ENCODE data around the gene FAM187B.

The FAM187B gene

DNA sequence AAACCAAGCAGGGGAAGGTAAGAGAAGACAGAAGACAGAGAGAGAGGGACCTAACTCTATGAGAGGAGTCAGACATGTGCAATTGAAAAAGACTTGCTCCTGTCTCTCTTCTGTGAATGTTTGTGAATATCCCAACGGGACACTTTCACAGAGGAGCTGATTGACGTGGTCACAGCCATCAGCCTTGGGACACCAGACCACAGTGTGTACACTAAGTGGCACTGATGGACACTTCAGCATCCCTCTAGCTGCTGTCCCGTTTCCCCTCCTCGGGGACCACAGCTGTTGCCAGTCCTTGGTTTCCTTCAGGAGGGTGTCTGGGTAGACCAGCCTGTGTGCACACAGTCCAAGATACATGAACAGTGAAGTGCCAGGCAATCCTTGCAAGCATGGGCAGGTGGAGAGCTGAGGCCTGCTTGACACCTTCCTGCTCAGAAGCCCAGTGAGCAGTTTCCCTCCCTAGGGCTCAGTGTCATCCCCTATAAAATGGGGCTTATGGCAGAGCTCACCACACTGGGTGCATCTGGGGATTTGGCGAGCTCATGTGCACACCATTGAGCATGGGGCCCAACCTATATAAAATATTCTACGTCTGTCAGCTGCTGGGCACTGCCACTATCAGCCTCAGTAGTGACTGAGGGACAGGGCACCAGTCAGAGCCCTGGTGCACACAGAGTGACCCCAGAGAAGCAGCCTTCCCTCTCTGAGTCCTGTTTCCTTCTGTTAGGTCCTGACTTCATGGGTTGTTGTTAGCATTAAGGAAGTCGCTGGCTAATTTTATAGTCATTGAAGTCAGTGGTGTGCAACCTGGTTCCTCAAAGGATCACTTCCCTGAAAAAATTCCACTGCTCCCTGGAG, 36.0 kb upstream of the FAM187B start:
- DNase-seq: no peak

DNA sequence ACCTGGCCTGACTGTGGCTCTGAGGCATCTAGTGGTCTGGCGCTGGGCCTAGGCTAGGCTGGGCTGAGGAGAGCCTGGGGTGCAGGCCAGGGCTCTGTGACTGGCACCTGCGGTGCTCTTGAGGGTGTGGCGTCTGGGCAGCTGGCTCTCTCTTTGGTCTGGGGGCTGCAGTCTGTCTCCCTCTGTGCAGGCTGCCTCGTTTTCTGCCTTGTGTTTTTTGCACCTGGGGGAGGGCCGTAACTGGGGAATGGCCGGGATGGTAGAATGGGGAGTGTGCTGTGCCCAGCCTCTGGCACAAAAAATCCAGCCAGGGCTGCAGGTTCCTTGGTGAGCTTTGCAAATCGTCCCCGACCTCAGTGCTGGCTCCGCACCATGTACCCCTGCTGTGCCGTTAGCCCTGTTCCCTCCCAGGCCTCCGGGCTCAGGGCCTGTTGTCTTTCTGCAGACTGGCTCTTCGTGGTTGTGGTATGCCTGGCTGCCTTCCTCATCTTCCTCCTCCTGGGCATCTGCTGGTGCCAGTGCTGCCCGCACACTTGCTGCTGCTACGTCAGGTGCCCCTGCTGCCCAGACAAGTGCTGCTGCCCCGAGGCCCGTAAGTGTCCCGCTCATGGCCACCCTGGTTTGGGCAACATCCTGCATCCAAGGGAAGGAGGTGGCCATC, 33.7 kb upstream of the FAM187B start:
- DNase-seq: peak in 1 of 51 donors; percentile 10

DNA sequence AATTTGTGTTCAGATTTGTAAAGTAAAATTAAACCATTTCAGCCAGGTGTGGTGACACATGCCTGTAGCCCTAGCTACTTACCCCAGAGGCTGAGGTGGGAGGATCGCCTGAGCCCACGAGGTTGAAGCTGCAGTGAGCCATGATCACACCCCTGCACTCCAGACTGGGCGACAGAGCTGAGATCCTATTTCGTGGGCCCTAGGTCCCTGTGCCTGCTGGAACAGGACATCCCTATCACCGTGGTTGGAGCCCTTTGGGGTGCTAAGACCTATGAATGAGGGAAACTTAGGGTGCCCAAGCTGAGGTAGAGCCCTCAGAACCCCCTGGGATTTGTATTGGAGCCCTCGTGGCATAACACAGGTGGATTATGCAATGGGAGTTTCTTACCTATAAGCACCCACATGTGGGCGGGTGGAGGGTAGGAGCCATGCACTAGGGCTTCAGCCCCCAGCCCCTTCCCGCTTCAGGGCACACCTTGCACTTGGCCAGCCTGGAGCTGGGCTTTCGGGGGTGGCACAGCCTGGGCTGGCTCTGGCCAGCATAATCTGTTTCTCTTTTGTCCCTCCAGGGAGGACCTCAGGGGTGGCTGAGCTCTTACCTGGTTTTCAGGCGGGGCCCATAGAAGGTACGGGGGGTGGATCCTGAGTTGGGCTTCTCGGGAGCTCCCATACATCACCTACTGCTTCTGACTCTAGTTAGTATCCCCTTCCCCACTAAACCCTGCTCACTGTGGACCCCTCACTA, 33.0 kb upstream of the FAM187B start:
- DNase-seq: no peak

DNA sequence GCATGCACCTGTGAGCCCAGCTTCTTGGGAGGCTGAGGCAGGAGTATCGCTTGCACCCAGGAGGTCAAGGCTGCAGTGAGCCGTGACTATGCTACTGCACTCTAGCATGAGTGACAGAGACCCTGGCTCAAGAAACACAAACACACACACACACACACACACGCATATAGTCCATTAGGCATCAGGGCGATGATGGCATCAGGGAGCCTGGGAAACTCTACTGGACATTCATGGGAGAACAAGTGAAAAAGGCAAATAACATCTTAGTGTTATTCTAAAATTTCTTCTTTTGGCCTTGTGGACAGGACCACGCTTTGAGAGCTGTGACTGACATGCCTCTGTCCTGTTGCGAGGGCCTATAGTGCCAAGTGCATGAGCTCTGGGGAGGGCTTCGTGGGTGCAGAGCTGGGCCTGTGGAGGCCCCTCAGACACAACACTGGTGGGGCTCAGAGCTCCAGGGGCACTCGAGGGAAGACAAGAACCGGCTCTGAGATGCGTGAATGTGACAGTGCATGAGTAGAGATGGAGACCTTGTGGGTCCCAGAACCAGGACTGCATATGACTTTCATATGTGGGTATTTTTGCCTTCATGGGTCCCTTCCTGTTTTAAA, 32.3 kb upstream of the FAM187B start:
- no peak for DNase-seq

DNA sequence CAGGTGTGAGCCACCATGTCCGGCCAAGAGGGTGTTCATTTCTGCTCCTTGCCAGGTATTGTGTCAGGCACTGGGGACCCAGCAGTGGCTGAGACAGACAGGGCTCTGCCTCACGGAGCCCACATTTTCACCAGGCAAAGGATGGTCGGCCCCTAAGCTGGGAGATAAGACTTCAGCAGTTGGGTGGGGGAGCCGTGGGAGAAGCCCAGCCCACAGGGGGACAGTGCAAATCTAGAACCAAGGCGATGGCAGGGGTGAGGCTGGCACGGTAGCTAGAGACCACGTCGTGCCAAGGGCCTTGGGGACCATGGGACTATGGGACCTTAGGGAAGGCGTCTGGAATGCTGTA, 28.5 kb upstream of the FAM187B start:
- no peak for DNase-seq

DNA sequence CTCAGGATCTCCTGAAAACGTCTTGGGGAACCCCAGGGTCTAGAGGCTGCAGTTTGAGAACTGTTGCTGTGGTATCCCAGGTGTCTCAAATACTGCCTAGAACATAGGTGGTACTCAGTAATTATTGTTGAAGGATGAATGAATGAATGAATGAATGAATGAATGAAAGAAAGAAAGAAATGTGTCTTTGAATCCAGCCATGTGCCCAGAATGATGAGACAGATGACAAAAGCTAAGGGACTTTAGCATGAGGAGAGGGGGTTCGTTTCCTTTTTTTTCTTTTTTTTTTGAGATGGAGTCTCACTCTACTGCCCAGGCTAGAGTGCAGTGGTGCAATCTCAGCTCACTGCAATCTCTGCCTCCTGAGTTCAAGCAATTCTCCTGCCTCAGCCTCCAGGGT, 28.0 kb upstream of the FAM187B start:
- DNase-seq: no peak

DNA sequence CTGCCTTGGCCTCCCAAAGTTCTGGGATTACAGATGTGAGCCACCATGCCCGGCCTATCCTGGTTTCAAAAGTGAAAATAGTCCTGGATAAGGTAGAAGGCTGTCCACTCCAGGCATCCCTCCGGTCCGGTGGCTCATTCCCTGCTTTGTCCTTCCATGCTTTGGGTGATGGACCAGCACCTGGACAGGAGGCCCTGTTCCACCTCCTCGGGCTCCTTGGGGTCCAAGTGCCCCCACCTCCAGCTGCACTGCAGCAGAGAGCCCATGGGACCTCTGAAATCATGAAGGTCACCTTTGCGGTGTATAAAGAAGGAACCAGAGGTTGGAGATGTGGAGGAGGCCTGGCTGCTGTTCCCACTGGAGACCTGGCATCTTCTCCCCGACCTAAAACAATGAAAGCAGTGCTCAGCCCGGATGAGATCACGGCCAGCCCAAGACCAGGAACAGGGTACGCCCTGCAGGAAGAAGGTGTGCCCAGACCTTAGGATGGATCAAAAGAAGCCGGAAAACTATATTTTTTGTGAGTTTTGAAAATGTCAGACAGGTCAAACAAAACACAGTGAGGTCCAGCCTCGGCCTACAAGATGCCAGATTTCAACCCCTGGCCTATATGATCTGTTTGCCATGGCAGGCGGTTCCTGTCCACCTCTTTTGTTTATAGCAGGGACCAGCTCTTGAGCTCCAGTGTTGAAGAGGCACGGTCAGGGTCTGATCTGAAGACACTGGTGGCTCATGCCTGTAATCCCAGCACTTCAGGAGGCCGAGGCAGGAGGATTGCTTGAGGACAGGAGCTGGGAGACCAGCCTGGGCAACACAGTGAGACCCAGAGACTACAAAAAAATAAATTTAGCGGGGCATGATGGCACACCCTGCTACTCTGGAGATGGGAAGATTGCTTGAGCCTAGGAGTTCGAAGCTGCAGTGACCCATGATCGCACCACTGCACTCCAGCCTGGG, 26.1 kb upstream of the FAM187B start:
- no peak for DNase-seq

DNA sequence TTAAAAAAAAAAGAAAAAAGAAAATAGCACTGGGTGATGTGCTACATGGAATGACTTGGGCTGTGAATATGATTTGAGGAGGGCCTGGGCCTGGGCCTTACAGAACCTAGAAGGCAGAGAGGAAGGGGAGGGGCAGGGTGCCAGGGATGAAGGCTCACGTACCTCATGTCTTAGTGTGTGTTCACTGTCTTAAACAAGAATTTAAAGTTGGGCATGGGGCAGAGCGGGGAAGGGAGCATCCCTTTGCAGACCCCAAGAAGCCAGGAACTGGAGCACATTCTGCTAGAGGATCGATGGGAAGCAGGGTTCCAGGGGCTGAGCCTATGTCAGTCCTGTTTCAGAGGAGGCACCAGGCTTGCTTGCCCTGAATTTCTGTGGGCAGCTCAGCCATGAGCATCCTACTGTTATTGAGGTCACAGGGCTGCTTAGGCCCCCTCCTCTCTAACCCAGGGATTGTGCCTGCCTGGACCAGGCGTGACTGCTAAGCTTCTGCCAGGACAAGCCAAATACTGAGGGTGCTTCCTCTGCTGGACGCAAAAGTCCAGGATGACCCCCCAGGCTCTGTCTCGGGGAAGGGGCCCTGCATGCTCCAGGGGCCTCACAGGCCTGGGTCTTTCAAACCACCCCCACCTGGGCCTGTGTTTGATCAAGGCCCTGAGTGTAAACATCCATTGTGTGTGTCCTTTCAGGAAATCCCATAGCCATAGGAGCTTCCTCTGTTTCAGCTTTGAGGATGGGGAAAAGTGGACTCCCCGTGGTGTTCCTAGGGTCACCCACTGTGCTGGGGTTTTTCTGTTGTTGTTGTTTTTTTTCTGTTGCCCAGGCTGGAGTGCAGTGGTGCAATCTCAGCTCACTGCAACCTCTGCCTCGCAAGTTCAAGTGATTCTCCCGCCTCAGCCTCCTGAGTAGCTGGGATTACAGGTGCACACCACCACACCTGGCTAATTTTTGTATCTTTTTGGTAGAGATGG, 25.1 kb upstream of the FAM187B start:
- no peak for DNase-seq

DNA sequence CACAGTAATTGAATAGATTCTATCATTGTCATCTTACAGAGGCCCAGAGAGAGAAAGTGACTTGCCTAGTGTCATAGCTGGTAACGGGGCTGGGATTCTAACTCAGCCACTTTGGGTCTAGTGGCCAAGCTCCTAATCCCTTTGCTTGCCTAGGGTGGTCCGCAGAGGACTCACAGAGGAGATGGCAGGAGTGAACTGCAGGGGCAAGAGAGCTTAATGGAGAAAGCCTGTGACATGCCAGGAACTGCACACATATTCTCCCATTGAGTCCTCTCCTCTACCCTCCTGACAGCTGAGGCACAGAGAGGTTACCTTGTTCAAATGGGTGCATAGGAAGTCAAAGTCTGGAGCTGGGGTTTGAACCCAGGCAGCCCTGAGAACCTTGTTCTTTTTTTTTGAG, 22.9 kb upstream of the FAM187B start:
- DNase-seq: no peak

DNA sequence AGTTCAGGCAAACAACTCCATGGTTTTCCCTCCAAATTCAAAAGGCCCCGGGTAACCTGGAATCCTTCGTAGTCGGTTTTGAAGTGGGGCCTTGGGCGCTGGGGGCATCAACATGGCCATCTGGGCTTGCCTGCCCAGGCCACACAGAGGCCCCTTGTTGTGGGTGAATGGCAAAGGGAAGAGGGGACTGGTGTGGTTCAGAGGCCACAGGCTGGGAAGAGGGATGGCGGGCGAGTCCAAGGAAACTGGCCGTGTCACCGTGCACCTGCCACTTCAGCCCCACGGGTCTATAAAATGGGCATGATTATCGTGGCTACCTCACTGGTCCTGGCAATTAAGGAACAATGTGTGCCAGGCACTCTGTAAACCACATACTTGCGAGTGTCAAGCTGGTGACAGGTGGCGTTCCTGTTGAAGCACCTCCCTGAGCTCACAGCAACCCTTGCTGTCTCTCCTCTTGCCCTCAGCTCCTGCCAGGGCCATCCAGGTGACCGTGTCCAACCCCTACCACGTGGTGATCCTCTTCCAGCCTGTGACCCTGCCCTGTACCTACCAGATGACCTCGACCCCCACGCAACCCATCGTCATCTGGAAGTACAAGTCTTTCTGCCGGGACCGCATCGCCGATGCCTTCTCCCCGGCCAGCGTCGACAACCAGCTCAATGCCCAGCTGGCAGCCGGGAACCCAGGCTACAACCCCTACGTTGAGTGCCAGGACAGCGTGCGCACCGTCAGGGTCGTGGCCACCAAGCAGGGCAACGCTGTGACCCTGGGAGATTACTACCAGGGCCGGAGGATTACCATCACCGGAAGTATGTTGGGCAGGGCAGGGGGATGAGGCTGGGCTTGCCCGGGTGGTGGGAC, 21.5 kb upstream of the FAM187B start:
- DNase-seq: no peak

DNA sequence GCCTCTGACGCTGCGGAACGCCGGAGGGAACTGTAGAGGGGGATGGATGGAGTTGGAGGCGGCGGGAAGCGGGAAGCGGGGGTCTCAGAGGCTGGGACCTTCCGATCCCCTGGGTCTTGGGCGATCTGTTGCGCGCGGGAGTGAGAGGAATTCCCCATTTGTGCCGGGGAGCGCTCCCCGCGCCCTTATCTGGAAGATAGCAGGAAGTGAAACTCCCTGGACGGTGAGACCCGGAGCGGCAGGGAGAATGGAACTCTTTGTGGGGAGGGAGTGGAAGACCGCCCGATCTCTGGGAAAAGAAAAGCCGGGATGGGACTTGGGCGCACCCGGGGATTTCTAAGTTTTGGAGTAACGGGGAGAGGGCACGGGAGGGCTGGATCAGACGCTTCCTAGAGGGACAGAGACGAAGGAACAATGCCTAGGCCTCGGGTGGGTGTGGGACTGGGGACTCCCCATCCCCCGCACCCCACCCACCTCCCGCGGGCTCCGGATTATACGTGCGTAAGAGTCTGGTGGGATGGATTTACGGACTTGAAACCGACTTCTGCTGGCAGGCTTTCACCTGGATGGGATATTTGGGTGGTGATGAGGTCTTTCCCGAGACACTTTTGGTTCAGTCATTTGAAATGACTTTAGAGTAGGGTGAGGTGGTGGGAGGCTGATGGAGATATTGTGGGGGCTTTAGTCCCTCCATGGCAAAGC, 20.8 kb upstream of the FAM187B start:
- DNase-seq: no peak

DNA sequence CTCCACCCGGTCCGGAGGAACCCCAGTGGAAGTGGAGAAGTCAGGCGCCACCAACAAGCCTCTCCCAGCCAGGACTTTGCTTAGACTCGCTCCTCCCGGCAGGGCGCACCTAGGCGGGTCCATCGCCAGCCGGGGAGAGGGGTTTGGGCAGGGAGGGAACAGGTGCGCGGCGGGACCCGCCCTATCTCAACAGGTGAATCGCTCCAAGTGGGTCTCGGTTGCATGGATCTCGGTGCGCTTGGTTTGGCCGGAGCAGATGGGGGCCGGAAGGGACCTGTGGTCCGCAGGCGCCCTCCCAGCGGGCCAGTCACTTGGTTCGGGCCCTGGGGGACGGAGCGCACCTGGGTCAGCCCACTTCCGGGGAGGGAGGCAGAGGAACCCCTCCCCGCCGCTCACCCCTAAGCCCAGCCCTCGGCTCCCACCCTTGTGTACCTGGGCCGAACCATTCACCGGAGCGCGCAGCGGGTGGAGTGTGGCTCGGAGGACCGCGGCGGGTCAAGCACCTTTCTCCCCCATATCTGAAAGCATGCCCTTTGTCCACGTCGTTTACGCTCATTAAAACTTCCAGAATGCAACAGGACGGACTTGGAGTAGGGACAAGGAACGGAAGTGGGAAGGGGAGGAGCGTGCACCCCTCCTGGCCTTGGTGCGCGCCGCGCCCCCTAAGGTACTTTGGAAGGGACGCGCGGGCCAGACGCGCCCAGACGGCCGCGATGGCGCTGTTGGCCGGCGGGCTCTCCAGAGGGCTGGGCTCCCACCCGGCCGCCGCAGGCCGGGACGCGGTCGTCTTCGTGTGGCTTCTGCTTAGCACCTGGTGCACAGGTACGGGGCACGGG, 20.0 kb upstream of the FAM187B start, which contains the start of gene LSR:
Gene LSR (plus strand): TSS at position 693 of the 836 bp plus-strand sequence. CDS start 21 bp downstream, at position 714.
- no peak for DNase-seq

DNA sequence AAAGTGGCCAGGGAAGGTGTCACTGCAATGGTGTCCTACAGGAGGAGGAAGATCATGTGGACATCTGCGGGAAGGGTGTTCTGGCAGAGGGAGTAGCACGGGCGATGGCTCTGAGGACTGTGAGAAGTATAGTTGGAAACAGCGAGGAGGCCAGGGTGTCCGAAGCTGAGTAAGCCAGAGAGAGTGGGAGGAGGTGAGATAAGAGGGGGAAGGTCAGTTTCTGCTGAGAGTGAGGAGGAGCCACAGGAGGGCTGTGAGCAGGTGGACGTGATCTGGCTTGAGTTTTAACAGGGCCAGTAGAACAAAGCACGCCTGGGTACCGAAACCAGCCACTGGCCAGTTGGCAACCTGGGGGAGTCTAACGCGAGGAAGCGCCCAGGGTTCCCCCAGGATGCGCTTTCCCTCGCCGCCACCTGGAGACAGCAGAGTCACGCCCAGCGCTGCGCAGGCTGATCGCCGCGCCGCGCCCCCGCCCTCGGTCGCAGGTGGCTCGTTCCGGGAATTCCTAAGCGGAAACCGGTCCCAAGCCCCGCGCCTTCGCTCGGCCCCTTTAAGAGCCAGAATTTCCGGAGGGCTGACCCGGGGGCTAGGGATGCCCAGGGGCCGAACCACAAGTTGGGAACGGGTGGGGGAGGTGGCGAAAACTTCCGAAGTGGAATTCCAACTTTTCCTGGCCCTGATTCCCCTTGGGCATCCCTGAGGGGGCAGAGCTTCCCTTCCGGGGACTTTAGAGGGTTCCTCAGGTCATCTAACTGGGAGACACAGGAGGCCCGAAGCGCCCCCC, 19.2 kb upstream of the FAM187B start:
- no peak for DNase-seq

DNA sequence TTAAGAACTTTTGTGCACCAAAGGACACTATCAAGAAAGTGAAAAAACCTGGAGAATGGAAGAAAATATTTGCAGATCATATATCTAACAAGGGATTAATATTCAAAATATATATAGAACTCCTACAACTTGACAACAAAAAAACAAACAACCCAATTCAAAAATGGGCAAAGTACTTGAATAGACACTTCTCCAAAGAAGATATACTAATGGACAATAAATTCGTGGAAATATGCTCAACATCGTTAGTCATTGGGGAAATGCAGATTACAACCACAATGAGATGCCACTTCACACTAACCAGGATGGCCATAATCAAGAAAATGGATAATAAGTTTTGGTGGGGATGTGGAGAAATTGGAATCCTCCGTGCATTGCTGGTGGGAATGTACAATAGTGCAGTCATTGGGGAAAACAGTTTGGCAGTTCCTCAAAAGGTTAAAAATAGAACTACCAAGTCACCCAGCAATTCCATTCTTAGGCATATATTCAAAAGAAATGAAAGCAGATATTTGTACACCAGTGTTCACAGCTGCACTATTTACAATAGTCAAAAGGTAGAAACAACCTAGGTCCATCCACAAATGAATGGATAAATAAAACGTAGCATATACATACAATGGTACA, 18.0 kb upstream of the FAM187B start:
- DNase-seq: no peak

DNA sequence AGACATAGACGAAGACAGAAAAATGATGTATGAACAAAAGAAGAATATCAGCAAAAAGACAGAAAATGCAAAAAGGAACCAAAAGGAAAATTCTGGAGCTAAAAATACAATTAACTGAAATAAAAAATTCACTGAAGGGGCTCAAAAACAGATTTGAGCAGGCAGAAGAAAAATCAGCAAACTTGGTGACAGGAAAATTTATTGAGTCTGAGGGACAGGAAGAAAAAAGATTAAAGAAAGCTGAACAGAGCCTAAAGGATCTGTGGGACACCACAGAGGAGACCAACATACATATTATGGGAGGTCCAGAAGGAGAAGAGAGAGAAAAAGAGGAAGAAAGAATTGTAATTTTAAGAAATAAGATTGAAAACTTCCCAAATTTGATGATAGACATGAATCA, 12.9 kb upstream of the FAM187B start:
- no peak for DNase-seq

DNA sequence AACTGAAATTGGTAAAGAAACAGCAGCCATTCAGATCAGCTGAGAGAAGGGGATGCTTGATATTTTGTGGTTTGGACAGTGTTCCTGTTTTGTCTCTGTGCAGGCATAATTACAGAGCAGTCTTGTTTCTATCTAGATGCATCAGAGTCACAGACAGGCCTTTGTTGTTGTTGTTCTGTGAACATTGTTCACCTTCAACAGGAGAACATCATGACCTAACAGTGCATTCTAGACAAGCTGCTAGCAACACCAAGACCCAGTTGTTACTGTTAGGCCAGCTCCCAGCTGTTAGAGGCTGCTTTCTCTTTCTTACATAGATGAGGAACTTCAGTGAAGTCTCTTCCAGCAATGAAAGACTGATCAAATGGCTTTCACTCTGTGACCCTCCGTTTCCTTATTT, 11.8 kb upstream of the FAM187B start:
- DNase-seq: peak in 1 of 51 donors; percentile 19

Measured in hypothalamus (tissue), 51 donors.